ENCODE measurements around the gene LBH.

GRCh38 chr2:30293303-30293921 lies 62.1 kb downstream of the LBH start:
- no peak for TF ChIP-seq EZH2 (IDR thresholded peaks at IDR 0.05; ENCODE audit: insufficient read depth, poor library complexity, severe bottlenecking)
- TF ChIP-seq EZH2phosphoT487 (IDR thresholded peaks at IDR 0.05; ENCODE audit: insufficient read depth, low read depth) = no peak

Measured in GM23248 (cell line).